GM21717 (cell line): ENCODE results near the gene TSPAN9.

Source experiments
- ATAC-seq: cut with Tn5 transposase; IDR thresholded peaks from one replicate; pipeline ENCODE4 v1.9.1; 2021; ENCODE audit warnings: mild to moderate bottlenecking, moderate library complexity; ENCODE audit not compliant: unreplicated experiment

Gene TSPAN9

GRCh38 chr12:3120701-3121100, 43.5 kb downstream of the TSPAN9 start:
- no peak for ATAC-seq

GRCh38 chr12:3122841-3123678, 45.9 kb downstream of the TSPAN9 start:
- no peak for ATAC-seq

GRCh38 chr12:3123729-3124128, 46.5 kb downstream of the TSPAN9 start:
- ATAC-seq = no peak

GRCh38 chr12:3124917-3125316, 47.7 kb downstream of the TSPAN9 start:
- no peak for ATAC-seq

GRCh38 chr12:3125674-3126073, 48.5 kb downstream of the TSPAN9 start:
- no peak for ATAC-seq

- ATAC-seq = no peak
These were observed 50.7 kb downstream of the TSPAN9 start for GRCh38 chr12:3127832-3128231.

- no peak for ATAC-seq
These were observed 51.5 kb downstream of the TSPAN9 start for GRCh38 chr12:3128498-3129293.

GRCh38 chr12:3129301-3130056, 52.3 kb downstream of the TSPAN9 start:
- ATAC-seq = no peak

- ATAC-seq = no peak
These were observed 53.1 kb downstream of the TSPAN9 start for GRCh38 chr12:3130057-3130830.

- ATAC-seq = no peak
These were observed 54.0 kb downstream of the TSPAN9 start for GRCh38 chr12:3131129-3131528.

GRCh38 chr12:3132636-3133404, 55.6 kb downstream of the TSPAN9 start:
- no peak for ATAC-seq

- ATAC-seq = no peak
These were observed 56.2 kb downstream of the TSPAN9 start for GRCh38 chr12:3133405-3133783.

GRCh38 chr12:3134126-3134525, 56.9 kb downstream of the TSPAN9 start:
- ATAC-seq = no peak

- no peak for ATAC-seq
These were observed 57.5 kb downstream of the TSPAN9 start for GRCh38 chr12:3134526-3135135.

GRCh38 chr12:3135522-3136461, 58.6 kb downstream of the TSPAN9 start:
- no peak for ATAC-seq

GRCh38 chr12:3136641-3137267, 59.6 kb downstream of the TSPAN9 start:
- no peak for ATAC-seq

- no peak for ATAC-seq
These were observed 60.1 kb downstream of the TSPAN9 start for GRCh38 chr12:3137268-3137781.
